GOT3 (cell line): ENCODE results near the gene CEP41.

ENCODE experiments used
- DNase-seq: peaks from one replicate; lab custom pipeline; 2025; ENCODE audit warnings: mixed read lengths; lab: John Stamatoyannopoulos, UW

Gene CEP41

GRCh38 chr7:130418306-130418705 lies 22.5 kb downstream of the CEP41 start:
- DNase-seq: no peak

GRCh38 chr7:130417213-130417612 lies 23.6 kb downstream of the CEP41 start:
- no peak for DNase-seq

- DNase-seq: no peak
Measured at GRCh38 chr7:130415006-130415405, 25.8 kb downstream of the CEP41 start.

- DNase-seq: no peak
Measured at GRCh38 chr7:130413201-130413600, 27.6 kb downstream of the CEP41 start.

GRCh38 chr7:130410868-130411541 lies 29.8 kb downstream of the CEP41 start:
- no peak for DNase-seq

- DNase-seq: no peak
Measured at GRCh38 chr7:130409712-130410072, 31.1 kb downstream of the CEP41 start.

- DNase-seq: no peak
Measured at GRCh38 chr7:130409067-130409711, 31.6 kb downstream of the CEP41 start.

- DNase-seq: no peak
Measured at GRCh38 chr7:130405003-130405402, 35.8 kb downstream of the CEP41 start.

GRCh38 chr7:130401578-130401977 lies 39.2 kb downstream of the CEP41 start:
- DNase-seq: no peak

GRCh38 chr7:130401101-130401500 lies 39.7 kb downstream of the CEP41 start:
- DNase-seq: no peak

GRCh38 chr7:130400120-130400572 lies 40.7 kb downstream of the CEP41 start:
- no peak for DNase-seq

GRCh38 chr7:130398526-130399090 lies 42.2 kb downstream of the CEP41 start:
- no peak for DNase-seq

GRCh38 chr7:130397758-130398073 lies 43.1 kb downstream of the CEP41 start:
- no peak for DNase-seq

- DNase-seq: no peak
Measured at GRCh38 chr7:130397051-130397757, 43.6 kb downstream of the CEP41 start.

- no peak for DNase-seq
Measured at GRCh38 chr7:130396109-130396508, 44.7 kb downstream of the CEP41 start.

- DNase-seq: no peak
Measured at GRCh38 chr7:130395421-130395820, 45.4 kb downstream of the CEP41 start.

GRCh38 chr7:130394421-130395195 lies 46.2 kb downstream of the CEP41 start:
- DNase-seq: no peak

- DNase-seq: no peak
Measured at GRCh38 chr7:130393841-130394411, 46.9 kb downstream of the CEP41 start.

GRCh38 chr7:130393101-130393561 lies 47.7 kb downstream of the CEP41 start:
- no peak for DNase-seq

GRCh38 chr7:130390486-130390885 lies 50.3 kb downstream of the CEP41 start:
- DNase-seq: no peak

GRCh38 chr7:130388671-130389070 lies 52.1 kb downstream of the CEP41 start:
- DNase-seq: no peak
